HUDEP-2 (cell line): ENCODE data around the gene TRIM2.
"Not testable (repeated sequence)": the region's sequence is repeated elsewhere in the genome, so short reads cannot be mapped to it uniquely, and the experiment has no call there.

Source experiments
- DNase-seq, 76 experiments: peaks; one replicate each; lab custom pipeline; 2025; ENCODE audit not compliant: unreplicated experiment in 76 of 76; lab: John Stamatoyannopoulos, UW

The TRIM2 gene

DNA sequence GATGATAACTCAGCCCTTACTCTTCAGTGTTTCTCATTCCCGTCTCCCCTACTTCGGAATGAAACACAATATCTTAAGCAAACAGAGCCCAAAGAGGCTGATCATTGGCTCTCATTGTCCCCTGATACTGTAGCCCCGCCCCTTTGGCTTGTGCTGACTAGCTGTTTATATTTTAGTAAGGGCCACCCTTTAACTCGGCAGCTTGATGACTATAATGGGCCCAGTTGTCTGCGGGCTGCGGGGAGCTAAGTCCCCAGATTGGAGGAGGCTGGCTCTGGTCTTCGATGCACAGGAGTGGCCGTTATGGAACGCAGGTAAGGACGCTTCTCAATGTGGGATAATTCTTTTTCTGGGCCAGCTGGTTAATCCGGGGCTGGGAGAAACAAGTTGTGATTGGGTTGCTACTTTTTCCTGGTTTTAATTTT is at the start of gene TRIM2:
Gene TRIM2 (plus strand): TSS at position 197 of the 425 bp plus-strand sequence. CDS start 88 bp downstream, at position 285.
- DNase-seq: peak in 2 of 76 experiments; percentile 10 to 31

DNA sequence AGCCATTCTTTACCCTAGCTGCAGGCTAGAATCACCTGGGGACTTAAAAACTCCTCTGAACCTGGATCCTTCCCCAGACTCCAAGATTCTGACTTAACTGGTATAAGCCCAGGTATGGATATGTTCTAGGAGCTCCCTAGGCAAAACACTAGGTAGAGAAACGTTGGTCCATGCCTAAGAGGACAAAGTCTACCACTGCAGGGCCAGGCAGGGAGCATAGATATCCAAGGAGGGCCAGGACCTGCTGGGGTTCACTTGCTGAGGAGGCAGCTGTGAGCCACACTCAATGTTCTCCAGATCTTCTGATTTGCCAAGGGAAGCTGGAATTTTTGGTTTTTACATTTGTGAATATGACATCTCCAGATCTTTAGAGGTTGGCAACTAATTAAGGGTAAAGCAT is 48.6 kb upstream of the TRIM2 start:
- no peak for DNase-seq

DNA sequence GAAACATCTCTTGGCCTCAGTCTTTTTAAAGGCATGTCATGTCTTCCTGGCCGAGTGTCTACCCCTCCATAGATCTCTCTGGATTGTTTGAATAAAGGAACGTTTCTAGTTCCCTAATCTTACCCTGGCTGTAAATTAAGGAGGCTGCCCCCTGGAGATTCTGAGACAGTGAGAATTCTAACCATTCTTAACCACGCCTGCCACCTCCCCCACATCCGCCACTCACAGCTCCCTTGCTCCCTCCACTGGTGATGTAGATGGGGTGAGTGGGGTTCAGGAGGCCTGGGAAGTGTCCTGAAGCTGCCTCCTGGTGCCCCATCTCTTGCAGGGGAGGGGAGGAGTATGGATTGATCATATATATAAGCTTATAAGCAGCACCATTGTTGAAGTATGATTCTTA is 48.0 kb upstream of the TRIM2 start:
- DNase-seq: peak in 61 of 76 experiments; percentile 3 to 71 (median 35)

DNA sequence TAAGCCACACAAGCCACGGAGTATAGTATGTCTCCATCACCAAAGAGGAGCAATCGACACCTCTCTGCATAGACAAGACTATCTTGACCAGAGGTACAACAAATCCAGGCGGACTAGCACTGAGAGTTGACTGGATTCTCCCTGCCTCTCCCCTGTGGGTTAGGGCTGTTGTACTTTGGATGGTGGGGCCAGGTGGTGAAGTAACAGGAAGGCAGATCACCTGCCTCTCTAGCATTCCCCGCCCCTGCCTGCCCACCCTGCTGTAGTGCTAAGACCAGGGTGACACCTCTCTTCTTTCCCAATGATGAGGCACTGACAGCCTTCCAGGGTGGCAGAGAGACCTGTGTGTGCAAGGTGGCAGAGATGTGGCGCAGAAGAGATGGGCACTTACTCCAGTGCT is 47.5 kb upstream of the TRIM2 start:
- DNase-seq: no peak

DNA sequence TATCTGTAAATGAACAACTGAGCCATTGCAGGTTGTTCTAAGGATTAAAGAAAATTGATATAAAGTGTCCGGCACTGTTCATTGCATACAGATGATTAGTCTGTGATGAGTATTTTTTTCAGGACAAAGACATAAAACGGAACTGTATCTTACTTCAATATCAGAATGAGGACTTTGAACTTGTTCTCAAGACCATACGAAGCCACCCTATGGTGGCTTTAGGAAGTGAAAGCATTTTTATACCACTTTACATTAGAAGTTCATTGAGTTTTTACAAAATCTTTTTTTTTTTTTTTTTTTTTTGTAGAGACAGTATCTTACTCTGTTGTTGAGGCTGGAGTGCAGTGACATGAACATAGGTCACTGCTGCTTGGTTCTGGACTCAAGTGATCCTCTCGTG is 45.2 kb upstream of the TRIM2 start:
- DNase-seq: no peak

DNA sequence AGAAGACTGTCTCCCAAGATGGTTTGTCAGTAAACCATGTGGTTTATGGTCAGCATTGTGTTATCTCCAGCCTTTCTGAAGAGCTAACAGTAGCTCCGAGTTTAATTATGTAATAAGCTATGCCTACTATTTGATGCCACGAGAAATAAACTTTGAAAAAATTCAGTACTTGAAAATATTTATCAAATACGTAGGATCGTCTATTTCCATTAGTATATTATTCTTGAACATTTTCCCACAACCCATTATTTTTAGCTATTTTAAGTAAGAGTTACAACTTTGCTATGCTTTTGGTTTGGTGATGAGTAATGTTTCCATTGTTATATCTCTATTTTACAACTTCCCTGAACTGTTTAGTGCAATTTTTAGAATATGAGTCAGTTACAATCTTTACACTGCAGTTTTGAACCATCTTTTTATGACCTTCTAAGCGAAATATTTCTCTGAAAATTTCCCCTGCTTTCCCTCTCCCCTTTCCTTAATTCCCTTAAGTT is 44.5 kb upstream of the TRIM2 start:
- no peak for DNase-seq

DNA sequence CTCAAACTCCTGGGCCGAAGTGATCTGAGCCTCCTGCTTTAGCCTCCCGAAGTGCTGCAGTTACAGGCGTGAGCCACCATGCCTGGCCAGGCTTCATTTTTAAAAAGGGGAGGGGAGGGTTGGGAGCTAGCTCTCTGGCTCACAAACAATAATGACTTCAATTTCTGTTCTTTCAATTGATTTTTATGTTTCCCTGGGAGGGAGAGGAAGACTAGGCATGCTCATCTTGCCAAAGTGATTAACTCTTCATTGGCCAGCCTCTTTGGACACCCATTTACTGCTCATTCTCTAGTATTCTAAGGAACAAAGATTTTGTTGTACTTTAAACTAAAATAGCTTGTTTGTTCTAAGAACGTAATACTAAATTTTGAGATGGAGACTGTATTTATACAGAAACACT is 43.4 kb upstream of the TRIM2 start:
- DNase-seq: no peak

DNA sequence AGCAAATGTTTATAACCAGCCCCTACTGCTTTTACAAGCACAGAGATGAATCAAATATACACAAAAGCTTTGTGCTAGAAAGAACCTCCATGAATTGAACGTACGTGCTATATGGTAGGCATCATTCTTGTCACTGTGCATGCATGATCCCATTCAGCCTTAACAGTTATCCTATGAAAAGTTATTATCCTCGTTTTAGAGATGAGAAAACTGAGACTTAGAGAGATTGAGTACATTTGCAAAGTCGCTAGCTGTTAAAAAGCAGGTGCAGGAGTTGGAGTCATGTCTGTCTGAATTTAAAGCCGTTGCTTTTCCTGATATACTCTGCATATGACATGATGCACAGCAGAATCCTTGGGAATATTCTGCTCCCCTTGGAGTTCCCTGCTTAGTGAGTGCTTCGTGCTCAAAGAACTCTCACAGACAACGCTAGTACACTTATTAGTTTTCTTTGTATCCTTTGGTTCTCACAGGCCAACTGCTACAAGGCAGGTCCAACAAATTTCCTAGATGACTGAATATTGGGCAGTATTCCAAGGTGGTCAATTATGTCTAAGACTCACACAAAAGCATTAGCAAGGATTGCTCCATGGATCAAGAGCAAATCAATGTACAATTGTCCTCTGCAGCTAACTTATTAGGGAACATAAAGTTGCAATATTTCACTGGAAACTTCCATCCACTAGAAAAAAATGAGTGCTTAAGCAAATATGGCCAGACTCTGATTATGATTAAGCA is 42.8 kb upstream of the TRIM2 start:
- DNase-seq: no peak

DNA sequence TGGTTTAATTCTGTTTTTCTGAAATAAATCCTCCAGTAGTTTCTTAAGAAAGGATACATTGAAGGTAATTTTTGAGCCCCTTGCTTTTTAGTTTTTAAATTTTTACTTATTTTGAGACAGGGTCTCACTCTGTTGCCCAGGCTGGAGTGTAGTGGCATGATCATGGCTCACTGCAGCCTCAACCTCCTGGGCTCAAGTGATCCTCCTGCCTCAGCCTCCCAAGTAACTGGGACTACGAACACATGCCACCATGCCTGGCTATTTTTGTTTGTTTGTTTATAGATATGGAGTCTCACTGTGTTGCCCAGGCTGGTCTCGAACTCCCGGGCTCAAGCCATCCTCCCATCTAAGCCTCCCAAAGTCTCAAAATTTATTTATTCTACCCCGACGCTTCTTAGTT is 39.0 kb upstream of the TRIM2 start:
- DNase-seq: not testable (repeated sequence)

DNA sequence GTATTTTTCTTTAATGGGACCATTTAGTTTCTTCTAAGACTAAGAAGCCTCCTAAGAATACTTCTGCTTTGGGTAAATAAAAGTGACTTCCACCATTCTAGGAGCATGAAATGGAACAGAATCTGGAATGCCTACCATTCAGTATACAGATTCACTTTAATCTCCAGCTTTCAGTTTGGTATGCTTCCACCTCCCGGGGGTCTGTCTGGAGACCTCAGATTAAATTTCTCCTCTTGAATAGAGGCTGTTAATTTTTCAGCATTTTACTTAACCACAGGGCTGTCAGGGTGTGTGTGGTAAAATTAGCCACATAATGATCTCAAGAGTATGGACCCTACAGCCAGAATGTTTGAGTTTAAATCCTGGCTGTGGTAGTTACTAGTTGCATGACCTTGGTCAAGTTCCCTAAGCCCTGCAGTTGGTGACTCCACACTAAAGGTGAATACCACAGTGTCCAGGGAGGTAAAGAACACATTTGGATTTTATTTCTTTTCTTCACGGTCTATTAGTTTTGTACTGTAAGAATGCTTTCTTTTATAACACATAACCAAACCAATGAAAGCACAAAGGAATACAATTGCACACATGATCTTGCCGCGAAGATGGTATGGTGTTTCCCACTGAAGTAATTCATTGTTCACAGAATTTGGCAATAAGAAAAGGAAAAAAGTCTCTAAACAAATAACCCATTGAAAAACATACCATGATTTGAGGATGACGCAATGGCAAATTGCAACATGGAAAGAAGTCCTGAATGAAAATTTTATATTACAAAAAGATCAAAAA is 37.3 kb upstream of the TRIM2 start:
- no peak for DNase-seq

DNA sequence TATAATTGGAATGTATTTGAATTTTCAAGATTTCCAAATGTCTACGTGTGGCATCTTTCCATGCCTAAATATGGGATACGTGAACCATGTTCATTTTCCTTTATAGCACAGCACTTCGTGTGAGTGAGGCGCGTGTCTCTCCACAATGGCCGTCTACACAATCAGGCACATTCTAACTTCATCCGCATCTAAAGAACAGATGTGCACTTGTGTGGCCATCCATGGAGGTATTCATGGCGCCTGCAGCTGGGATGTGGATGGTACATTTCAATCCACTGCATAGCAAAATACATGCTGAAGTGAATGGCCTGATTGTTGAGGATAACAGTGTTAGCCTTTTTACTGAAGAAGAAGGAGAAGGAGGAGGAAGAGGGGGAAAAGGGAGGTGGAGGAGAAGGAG is 34.5 kb upstream of the TRIM2 start:
- no peak for DNase-seq

DNA sequence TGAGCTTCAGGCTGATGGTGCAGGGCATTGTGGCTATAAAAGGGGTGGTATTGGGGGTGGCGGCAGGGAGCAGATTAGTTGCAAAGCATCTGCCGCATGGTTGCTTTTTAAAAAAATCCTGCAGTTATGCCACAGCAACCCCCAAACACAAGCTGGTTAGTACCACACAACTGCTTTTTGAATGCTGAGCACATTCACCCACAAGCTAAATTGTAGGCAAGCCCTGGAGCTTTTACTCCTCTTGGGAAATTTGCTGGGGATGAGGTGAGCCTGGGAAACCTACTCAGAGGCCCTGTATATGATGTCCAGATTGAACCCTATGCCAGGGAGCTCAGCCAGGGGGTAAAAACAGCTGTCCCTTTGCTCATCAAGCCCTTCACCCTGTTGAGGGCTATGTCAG is 33.8 kb upstream of the TRIM2 start:
- DNase-seq: no peak

DNA sequence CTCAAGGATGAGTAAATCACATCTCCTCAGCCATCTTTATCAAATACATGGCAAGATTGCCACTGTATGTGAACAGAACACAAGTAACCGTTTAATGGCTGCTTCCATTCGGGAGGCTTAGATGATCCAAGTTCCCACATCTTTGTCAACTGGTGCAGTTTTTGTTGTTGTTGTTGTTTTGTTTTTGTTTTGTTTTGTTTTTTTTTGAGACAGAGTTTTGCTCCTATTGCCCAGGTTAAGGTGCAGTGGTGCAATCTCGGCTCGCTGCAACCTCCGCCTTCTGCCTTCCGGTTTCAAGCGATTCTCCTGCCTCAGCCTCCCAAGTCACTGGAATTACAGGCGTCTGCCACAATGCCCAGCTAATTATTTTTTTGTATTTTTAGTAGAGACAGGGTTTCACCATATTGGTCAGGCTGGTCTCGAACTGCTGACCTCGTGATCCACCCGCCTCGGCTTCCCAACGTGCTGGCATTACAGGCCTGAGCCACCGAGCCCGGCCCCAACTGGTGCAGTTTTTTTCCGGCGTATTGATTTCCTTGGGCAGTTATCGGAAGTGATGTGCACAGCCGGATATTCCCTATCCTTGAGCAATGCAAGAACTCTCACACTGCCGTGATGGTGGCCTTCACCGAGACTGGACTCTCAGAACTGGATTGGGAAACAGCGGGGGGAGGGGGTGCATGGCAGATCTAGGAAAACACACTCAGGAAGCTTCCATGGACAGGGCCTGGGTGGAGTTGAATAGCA is 29.2 kb upstream of the TRIM2 start:
- DNase-seq: no peak

DNA sequence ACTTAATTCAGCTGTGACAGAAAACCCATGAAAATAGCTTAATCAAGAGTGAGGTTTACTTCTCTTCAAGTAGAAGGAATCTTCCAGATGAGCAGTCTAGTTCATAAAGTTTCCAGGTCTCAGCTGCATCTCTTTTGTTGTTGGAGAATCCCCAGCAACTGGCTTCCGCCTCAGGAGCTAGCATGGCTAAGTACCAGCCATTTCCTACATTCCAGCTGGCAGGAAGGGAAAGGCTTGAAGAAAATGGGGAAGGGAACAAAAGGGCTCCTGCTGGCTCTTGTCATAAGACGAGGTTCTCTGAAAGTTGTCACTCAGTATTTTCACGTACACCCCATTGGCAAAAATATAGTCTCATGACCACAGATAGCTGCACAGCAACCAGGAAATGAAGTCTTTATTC is 27.3 kb upstream of the TRIM2 start:
- DNase-seq: no peak

DNA sequence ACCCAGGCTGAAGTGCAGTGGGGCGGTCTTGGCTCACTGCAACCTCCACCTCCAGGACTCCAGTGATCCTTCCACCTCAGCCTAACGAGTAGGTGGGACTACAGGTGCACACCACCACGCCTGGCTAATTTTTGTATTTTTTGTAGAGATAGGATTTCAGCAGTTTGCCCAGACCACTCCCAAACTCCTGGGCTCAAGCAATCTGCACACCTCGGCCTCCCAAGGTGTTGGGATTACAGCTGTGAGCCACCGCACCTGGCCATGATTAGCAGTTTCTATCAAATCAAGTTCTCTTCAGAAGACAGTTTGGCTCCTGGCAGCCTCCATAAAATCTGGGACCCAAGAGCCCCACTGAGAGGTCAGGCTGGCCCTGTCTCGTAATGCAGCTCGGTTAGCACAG is 26.4 kb upstream of the TRIM2 start:
- DNase-seq: no peak

DNA sequence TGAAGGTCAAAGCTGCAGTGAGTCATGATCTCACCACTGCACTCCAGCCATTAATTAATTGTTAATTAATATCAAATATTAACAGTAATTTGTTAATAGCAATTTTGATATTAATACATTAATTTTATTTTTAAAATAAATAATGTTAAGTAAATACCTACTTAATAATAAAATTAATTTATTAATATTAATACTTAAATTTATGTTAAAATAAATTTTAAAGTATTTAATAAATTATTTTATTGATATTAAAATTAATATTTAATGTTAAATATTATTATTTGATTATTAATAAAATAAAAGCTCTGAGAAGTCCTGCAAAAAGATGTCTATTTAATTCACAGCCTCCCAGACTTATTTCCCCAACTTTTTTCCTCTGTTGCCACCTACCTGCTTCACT is 25.1 kb upstream of the TRIM2 start:
- DNase-seq: no peak

DNA sequence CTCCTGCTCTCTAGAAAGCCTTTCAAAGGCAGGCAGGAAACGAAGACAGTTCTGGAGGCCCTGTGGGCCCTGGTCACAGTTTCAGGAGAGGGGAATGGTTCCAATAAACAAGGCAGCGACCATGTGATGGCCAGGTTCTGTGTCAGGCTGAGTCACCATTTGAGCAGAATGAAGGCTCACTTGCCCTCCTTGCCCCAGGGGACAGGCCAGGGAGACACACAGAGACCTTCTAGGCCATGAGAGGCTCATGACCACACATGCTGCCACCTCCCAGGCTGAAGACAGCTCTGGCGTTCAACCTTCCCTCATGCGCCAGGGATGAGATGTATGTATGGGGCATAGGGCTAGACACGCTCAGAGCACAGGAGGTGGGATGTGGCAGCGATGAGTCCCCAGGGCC is 22.9 kb upstream of the TRIM2 start:
- no peak for DNase-seq

DNA sequence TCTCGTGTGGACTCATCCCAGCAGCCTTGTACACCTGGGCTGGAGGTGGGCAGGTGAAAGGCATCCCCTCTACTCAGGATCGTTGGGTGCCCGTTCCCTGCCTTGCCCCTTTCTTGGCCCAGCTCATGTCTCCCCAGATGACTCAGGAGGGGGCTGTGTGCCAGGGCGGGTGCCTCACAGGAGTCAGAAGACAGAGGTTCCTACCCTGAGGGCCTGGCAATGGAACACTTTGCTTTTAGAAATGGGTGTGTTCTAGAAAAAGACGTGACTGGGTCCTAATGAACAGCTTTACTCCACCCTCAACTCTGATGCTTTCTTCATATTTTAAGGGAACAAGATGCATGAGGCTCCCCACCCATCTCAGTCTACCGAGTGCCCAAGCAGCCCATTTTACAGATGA is 22.5 kb upstream of the TRIM2 start:
- peak in 1 of 76 experiments; percentile 7 for DNase-seq

DNA sequence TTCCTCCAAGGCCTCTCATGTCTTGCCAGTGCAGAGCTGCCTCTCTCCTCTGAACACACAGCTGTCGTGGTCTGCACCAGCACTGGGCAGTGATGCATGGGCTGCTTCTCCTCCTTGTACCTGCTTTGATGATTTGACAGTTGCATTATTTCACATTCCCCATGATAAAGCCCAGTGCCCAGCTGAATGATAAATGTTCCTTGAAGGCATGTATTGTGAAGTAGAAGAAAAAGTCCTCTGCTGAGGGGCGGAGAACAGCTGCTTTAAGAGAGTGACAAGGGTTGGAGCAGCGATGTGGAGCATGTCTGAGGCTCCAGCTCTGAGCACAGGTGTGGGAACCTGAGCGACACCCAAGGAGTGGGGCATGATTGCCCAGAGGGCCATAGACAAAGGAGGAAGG is 21.1 kb upstream of the TRIM2 start:
- DNase-seq: peak in 1 of 76 experiments; percentile 6

DNA sequence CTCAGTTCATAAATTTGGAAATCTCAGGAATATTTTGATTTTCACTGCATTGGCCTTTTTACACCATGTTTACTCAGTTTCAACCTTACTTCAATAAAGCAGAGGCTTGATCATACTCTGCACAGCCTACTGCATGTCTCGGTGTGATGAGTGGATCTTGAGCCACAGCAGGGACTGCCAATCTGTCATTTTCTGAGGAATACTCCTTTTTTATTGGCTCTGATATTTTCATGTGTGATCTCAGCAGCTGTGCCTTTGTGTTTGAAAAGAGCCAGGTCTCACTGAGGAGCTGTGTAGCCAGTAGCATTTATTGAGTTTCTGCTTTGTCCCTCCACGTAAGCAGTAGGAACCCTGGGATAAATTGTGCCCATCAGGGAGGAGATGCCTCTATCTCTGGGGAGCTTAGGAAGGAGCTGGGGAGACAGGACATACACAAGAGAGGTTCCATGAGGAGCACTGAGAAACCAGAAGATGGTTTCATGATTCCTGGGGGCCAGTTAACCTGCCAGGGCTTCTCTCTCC is 18.9 kb upstream of the TRIM2 start:
- DNase-seq: no peak
